ENCODE measurements around the gene PRODH2. TPM values are rescaled to one million over a fixed set of nuclear protein-coding genes. Genes with fewer than 3 reads are reported as not detected.

The PRODH2 gene
- total RNA-seq, 1 experiment from 2014 or later = not detected

DNA sequence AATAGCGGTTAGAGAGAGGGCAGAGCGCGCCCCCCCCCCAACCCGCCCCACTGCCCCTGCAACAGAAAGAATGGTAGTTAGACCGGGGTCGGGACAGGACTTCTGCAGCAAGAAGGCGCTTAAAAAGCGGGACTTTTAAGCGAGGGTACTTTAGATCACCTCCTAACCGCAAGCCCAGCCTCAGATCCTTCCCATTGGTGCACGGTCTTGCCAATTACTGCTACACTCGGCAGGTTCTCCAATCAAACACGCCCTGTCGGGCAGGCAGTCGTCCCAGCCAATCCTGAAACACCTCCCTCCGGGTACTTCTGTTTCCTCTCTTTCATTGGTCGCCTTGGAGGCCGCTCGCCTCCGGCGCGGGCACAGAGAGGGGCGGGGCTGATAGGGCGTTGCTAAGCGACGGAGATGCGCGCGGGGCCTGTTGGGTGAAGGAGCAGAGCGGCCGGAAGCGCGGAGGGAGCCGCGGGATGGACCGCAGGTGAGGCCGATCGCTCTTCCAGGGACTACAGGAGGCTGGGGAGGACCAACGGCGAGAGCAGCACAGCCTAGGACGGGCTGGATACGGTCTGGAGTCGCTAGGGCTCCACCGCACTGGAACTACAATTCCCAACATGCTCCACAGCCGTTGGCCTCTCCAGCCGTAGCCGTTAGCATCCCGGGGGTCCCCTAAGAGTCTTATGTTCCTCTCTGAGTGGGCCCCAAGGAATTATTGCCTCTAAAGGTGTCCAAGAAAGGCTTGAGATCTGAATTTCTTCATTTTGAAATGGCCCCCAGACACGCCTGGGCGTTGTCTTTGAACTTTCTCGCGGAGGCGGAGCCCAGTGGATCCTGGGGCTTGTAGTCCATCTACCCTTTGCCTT is 54.7 kb downstream of the PRODH2 start, which contains the start of gene PROSER3:
TSS of gene PROSER3 (plus strand) at position 428 of the 860 bp plus-strand sequence. CDS start at position 468, 40 bp downstream.
- Histone ChIP-seq H3K36me3 (peaks cover 33% of the 10 kb centered on the region), H3K9me3 (replicated peaks) (no peaks in the 10 kb centered on the region), H3K4me3 (peak within 1 kb of the TSS; percentile 61), H3K4me1 (replicated peaks) (peaks cover 16% of the 10 kb centered on the region), H3K27ac (peak within 1 kb of the TSS; percentile 86), H3K27me3 (replicated peaks) (no peaks in the 10 kb centered on the region)
- peak; percentile 99 for DNase-seq (ENCODE audit: low read depth in 1 of 2, low spot score in 2 of 2)

- peak in 1 of 2 experiments; percentile 74 for DNase-seq (ENCODE audit: low read depth in 1 of 2, low spot score in 2 of 2)
- peak overlapping the region; percentile 61 for H3K4me3 ChIP-seq
- no peaks in the 10 kb centered on the region for H3K9me3 ChIP-seq (replicated peaks)
- H3K36me3 ChIP-seq = peaks cover 39% of the 10 kb centered on the region
- no peaks in the 10 kb centered on the region for H3K27me3 ChIP-seq (replicated peaks)
- H3K4me1 ChIP-seq (replicated peaks) = peaks cover 16% of the 10 kb centered on the region
- peak overlapping the region; percentile 44 for H3K27ac ChIP-seq
Measured at GRCh38 chr19:35757231-35757748, 55.4 kb downstream of the PRODH2 start.

DNA sequence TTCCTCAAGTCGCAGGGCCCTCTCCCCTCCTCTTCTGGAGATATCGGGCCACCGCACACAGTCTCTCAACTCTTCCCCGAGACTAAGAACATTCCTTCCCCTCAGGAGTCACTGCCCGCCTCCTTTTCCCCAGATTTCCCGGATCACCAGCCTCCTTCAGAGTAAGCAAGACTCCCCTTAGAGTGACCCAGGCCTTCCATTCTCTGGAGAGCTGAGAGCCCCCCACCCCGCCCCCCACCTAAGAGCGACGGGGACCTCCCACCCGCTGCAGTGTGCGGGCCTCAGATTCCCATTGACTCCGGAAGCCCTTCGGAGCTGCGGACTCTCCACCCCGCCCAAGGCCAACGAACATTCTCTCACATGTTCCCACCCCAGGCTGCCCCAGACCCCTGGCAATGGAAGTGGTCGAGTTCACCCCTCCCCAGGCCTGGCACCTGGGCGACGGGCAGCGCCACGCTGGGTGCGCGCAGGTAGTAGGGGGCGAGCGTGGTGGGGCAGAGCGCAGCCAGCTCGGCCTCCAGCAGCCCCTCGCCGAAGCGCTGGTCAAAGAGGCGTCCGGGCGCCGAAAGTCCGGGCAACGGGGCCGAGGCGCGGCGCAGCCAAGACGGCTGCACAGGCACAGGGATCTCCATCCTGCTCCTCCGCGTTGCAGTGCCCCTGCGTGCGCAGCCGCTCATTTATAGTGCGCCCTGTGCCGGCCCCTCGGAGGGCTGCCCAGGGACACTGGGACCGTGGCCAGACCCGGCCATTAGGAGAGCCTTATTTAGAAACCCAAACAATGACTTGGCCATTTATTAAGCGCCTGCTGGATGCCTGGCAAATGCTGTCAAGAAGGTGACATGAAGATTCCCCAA is 56.0 kb downstream of the PRODH2 start, which contains the start of gene HSPB6:
TSS of gene HSPB6 (minus strand) at position 653 of the 854 bp plus-strand sequence. CDS start at position 632, 21 bp downstream.
- H3K27ac ChIP-seq = peak within 1 kb of the TSS; percentile 44
- DNase-seq (ENCODE audit: low read depth in 1 of 2, low spot score in 2 of 2) = no peak
- peak within 1 kb of the TSS; percentile 61 for H3K4me3 ChIP-seq
- H3K9me3 ChIP-seq (replicated peaks) = no peaks in the 10 kb centered on the region
- H3K4me1 ChIP-seq (replicated peaks) = peaks cover 16% of the 10 kb centered on the region
- H3K36me3 ChIP-seq = peaks cover 41% of the 10 kb centered on the region
- no peaks in the 10 kb centered on the region for H3K27me3 ChIP-seq (replicated peaks)

- no peak overlapping the region for H3K4me3 ChIP-seq
- H3K36me3 ChIP-seq = peaks cover 34% of the 10 kb centered on the region
- H3K27me3 ChIP-seq (replicated peaks) = no peaks in the 10 kb centered on the region
- H3K27ac ChIP-seq = no peak overlapping the region
- no peaks in the 10 kb centered on the region for H3K9me3 ChIP-seq (replicated peaks)
- DNase-seq (ENCODE audit: low read depth in 1 of 2, low spot score in 2 of 2) = peak in 1 of 2 experiments; percentile 42
- peaks cover 16% of the 10 kb centered on the region for H3K4me1 ChIP-seq (replicated peaks)
Measured at GRCh38 chr19:35755550-35756376, 56.9 kb downstream of the PRODH2 start.

DNA sequence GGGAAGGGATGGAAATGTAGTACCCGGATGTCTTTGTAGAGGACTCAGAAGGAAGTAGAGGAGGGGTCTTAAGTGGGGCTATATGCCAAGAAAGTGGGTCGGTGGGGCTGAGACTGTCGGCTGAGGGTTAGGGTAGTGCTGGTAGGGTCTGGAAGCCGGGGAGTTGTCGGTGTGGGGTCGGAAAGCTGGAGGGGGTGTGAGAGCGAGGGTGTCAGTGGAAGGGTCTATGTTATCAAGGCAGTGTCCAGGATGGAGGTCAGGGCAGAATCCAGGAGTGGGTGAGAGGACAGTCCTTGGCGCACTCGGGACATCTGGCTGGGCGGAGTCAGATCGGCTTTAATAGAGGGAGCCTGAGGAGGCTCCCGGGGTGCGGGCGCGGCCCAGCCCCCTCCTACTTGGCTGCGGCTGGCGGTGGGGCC is 57.5 kb downstream of the PRODH2 start:
- peaks cover 28% of the 10 kb centered on the region for H3K36me3 ChIP-seq
- H3K27ac ChIP-seq = no peak overlapping the region
- no peak for DNase-seq (ENCODE audit: low read depth in 1 of 2, low spot score in 2 of 2)
- H3K4me1 ChIP-seq (replicated peaks) = peaks cover 16% of the 10 kb centered on the region
- no peaks in the 10 kb centered on the region for H3K9me3 ChIP-seq (replicated peaks)
- no peak overlapping the region for H3K4me3 ChIP-seq
- no peaks in the 10 kb centered on the region for H3K27me3 ChIP-seq (replicated peaks)

DNA sequence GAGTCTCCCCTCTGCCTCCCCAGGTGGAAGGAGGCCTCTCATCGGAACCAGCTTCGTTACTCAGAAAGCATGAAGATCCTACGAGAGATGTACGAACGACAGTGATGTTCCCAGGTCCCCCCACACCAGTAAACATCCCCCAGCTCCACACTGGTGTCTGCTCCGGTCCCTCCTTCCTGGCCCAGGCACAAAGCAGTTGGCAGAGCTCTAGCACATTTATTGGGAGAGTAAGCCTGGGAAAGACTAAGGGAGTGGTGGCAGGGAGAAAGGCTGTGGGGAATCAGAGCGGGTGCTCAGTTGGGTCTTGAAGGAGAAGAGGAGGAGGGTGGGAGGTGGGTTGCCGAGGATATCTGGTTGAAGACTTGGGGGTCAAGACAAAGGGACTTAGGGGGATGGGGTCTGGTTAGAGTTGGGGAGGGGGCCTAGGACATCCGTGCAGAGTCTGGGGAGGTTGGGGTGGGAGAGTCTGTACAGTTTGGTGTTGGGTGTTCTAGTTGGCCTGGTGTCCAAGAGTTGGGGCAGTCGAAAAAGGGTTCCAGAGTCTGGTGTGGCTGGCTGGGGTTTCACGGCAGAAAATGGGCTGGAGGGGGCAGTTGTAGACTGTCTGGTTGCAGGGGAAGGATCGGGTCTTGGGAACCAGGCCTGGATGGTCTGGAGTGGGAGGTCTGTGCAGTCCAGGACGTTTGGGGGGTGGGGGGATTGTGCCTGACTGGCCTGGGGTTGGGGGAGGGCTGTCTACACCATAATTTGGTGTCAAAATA is 58.1 kb downstream of the PRODH2 start:
- peaks cover 24% of the 10 kb centered on the region for H3K36me3 ChIP-seq
- no peaks in the 10 kb centered on the region for H3K9me3 ChIP-seq (replicated peaks)
- DNase-seq (ENCODE audit: low read depth in 1 of 2, low spot score in 2 of 2) = no peak
- H3K27ac ChIP-seq = no peak overlapping the region
- no peaks in the 10 kb centered on the region for H3K27me3 ChIP-seq (replicated peaks)
- H3K4me1 ChIP-seq (replicated peaks) = peaks cover 16% of the 10 kb centered on the region
- no peak overlapping the region for H3K4me3 ChIP-seq

DNA sequence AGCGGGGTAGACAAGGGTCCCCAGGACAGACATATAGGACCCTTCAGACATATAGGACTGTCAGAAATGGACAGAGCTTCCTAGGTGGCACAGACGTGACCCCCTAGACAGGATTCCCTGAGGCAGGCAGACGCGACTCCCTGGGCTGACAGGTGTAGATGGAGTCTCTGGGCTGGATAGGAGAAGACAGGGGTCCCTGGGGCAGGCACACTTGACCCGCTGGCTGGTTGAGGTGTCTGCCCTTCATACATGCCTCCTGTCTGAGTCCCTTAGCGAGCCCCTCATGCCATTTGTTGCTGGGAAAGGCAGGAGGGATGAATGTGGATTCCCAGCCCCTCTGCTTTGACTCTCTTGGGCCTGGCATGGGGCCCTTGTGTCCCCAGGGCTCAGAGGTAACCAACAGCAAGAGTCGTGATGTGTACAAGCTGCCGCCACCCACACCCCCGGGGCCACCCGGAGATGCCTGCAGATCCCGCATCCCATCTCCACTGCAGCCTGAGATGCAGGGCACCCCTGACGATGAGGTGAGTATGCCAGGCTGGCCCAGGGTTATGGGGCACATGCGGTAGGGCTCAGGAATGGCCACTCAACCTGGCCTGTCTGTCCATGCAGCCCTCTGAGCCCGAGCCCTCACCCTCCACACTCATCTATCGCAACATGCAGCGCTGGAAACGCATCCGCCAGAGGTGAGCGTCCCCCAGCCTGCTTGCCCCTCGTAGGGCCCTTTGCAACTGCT is 58.8 kb downstream of the PRODH2 start:
- Histone ChIP-seq H3K36me3 (peaks cover 24% of the 10 kb centered on the region), H3K4me1 (replicated peaks) (peaks cover 15% of the 10 kb centered on the region), H3K27me3 (replicated peaks) (no peaks in the 10 kb centered on the region), H3K27ac (no peak overlapping the region), H3K9me3 (replicated peaks) (no peaks in the 10 kb centered on the region), H3K4me3 (no peak overlapping the region)
- no peak for DNase-seq (ENCODE audit: low read depth in 1 of 2, low spot score in 2 of 2)

- Histone ChIP-seq H3K27me3 (replicated peaks) (no peaks in the 10 kb centered on the region), H3K4me1 (replicated peaks) (peaks cover 14% of the 10 kb centered on the region), H3K4me3 (no peak overlapping the region), H3K36me3 (peaks cover 24% of the 10 kb centered on the region), H3K27ac (no peak overlapping the region), H3K9me3 (replicated peaks) (no peaks in the 10 kb centered on the region)
- DNase-seq (ENCODE audit: low read depth in 1 of 2, low spot score in 2 of 2) = peak in 1 of 2 experiments; percentile 42
Measured at GRCh38 chr19:35752746-35753350, 59.8 kb downstream of the PRODH2 start.

GRCh38 chr19:35751839-35752745 is 60.6 kb downstream of the PRODH2 start:
- no peak for DNase-seq (ENCODE audit: low read depth in 1 of 2, low spot score in 2 of 2)
- no peaks in the 10 kb centered on the region for H3K9me3 ChIP-seq (replicated peaks)
- peaks cover 11% of the 10 kb centered on the region for H3K4me1 ChIP-seq (replicated peaks)
- H3K36me3 ChIP-seq = peaks cover 24% of the 10 kb centered on the region
- H3K27me3 ChIP-seq (replicated peaks) = no peaks in the 10 kb centered on the region
- no peak overlapping the region for H3K27ac ChIP-seq
- H3K4me3 ChIP-seq = no peak overlapping the region

DNA sequence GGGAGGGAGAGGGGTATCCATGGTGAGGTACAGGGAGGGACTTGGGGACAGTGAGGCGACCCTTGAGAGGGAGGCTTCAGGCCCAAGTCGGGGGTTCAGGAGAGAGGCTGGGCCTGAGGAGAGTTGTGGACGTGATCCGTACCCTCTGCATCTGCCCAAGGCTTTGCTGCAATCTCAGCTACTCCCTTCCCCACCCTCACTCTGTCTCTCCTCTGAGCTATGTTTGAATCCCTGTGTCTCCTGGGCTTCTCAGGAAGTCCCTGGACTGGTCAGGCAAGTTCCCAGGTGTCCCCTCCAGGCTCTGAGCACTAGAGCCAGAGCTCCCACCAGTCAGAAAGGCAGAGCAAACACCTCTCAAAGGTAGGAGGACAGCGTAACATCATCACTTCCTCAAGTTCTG is 62.5 kb downstream of the PRODH2 start:
- no peak overlapping the region for H3K4me3 ChIP-seq

More for the DNA sequence above, 62.5 kb downstream of the PRODH2 start:
- peaks cover 24% of the 10 kb centered on the region for H3K36me3 ChIP-seq
- H3K4me1 ChIP-seq (replicated peaks) = peaks cover 11% of the 10 kb centered on the region
- no peaks in the 10 kb centered on the region for H3K9me3 ChIP-seq (replicated peaks)
- H3K27ac ChIP-seq = no peak overlapping the region
- DNase-seq (ENCODE audit: low read depth in 1 of 2, low spot score in 2 of 2) = no peak
- no peaks in the 10 kb centered on the region for H3K27me3 ChIP-seq (replicated peaks)
